ENCODE data around the gene RASGRP1.

GRCh38 chr15:38475361-38475760, 89.3 kb downstream of the RASGRP1 start:
- TF ChIP-seq POLR2A (IDR thresholded peaks at IDR 0.05) (no peak), CTCF (IDR thresholded peaks at IDR 0.05) (no peak)
